ENCODE measurements around the gene BBIP1. TPM values are rescaled to one million over a fixed set of nuclear protein-coding genes. Genes with fewer than 3 reads are reported as not detected.
A peak's percentile ranks its signal among the peaks of the same experiment; 100 is the strongest.

The BBIP1 gene
- polyA plus RNA-seq, 3 donors = 16.2 to 41.1 (median 26.6) TPM

DNA sequence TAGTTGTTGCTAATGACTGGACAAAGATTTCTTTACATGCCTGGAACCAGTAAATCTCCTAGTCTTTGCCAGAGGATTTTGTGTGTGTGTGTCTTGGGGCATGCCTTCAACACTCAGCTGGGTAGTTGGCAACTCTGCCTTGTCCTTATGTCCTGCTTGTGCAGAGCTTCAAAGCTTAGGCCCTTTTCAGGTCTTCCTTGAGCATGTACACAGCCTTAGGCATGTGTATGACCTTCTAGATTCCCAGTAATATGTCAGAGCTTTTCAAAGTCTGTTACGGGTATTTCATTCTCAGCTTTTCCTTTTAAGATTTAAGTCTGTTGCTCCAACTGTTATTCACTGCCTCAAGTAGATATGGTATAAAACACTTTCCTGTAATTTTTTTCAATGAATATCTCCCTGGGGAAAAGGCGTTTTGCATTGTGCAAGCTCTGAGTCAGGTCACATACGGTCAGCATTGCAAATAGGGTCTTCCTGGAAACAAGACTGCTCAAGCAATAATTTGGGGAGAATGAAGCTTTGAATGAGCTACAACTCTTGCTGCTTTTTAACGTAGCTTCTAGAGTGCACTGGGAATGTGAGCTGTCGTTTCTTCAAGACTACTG is 25.9 kb upstream of the BBIP1 start:
- Histone ChIP-seq H2AFZ (ENCODE audit: insufficient read depth, low read depth, low read length, poor library complexity, severe bottlenecking) (no peak overlapping the region), H3K27me3 (ENCODE audit: control insufficient read depth in 2 of 2, insufficient read depth in 2 of 2, low read length in 2 of 2) (no peaks in the 10 kb centered on the region), H3K4me1 (ENCODE audit: control insufficient read depth in 1 of 2, insufficient read depth in 2 of 2, low read length in 2 of 2) (no peaks in the 10 kb centered on the region), H3K79me2 (ENCODE audit: insufficient read depth, low read length) (peaks cover 100% of the 10 kb centered on the region), H4K20me1 (ENCODE audit: insufficient read depth, low read length) (peaks cover 100% of the 10 kb centered on the region), H3K9ac (ENCODE audit: insufficient read depth, low read length, poor library complexity, severe bottlenecking) (no peak overlapping the region), H3K4me2 (replicated peaks; ENCODE audit: extremely low read depth, low read length, poor library complexity, severe bottlenecking) (no peak overlapping the region), H3K27ac (ENCODE audit: low read depth in 1 of 2, low read length in 2 of 2) (no peak overlapping the region), H3K9me3 (replicated peaks in 1 of 2; ENCODE audit: control insufficient read depth in 1 of 2, insufficient read depth in 1 of 2, low read length in 2 of 2) (no peaks in the 10 kb centered on the region), H3K36me3 (replicated peaks in 1 of 2; ENCODE audit: control insufficient read depth in 1 of 2, insufficient read depth in 2 of 2, low read length in 2 of 2) (peaks cover 2 to 46% of the 10 kb centered on the region in 2 donors), H3K4me3 (replicated peaks in 1 of 3; ENCODE audit: low read depth in 2 of 3, low read length in 3 of 3) (no peak overlapping the region)
- Mint-ChIP-seq H3K27ac (peak overlapping the region in 1 of 7 donors; percentile 47), H3K36me3 (peaks cover 55 to 60% of the 10 kb centered on the region in 2 donors), H3K4me3 (no peak overlapping the region), H3K9me3 (peaks cover 0 to 2% (median 0%) of the 10 kb centered on the region in 7 donors), H3K4me1 (peaks cover 26% of the 10 kb centered on the region), H3K27me3 (ENCODE audit: low read depth in 3 of 3) (no peaks in the 10 kb centered on the region)
- intact Hi-C loops (cut with micrococcal nuclease) = no loop called here
- DNase-seq = no peak
- TF ChIP-seq, protein P1, sequence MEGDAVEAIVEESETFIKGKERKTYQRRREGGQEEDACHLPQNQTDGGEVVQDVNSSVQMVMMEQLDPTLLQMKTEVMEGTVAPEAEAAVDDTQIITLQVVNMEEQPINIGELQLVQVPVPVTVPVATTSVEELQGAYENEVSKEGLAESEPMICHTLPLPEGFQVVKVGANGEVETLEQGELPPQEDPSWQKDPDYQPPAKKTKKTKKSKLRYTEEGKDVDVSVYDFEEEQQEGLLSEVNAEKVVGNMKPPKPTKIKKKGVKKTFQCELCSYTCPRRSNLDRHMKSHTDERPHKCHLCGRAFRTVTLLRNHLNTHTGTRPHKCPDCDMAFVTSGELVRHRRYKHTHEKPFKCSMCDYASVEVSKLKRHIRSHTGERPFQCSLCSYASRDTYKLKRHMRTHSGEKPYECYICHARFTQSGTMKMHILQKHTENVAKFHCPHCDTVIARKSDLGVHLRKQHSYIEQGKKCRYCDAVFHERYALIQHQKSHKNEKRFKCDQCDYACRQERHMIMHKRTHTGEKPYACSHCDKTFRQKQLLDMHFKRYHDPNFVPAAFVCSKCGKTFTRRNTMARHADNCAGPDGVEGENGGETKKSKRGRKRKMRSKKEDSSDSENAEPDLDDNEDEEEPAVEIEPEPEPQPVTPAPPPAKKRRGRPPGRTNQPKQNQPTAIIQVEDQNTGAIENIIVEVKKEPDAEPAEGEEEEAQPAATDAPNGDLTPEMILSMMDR (IDR thresholded peaks at IDR 0.05) = no peak
- WGBS (ENCODE audit: insufficient coverage) = 60% methylated on average over 3 of the region's 5 CpGs

GRCh38 chr10:110939419-110939818 is 20.4 kb upstream of the BBIP1 start:
- no CpG with 5 or more reads among the region's 4 CpGs for WGBS (ENCODE audit: insufficient coverage)
- Mint-ChIP-seq H3K27me3 (ENCODE audit: low read depth in 3 of 3) (no peaks in the 10 kb centered on the region), H3K4me1 (peaks cover 15% of the 10 kb centered on the region), H3K27ac (no peak overlapping the region), H3K36me3 (peaks cover 39 to 53% of the 10 kb centered on the region in 2 donors), H3K4me3 (no peak overlapping the region), H3K9me3 (peaks cover 0 to 3% (median 0%) of the 10 kb centered on the region in 7 donors)
- peaks cover 100% of the 10 kb centered on the region for H3K79me2 ChIP-seq (ENCODE audit: insufficient read depth, low read length)
- H3K4me3 ChIP-seq (replicated peaks in 1 of 3; ENCODE audit: low read depth in 2 of 3, low read length in 3 of 3) = no peak overlapping the region
- intact Hi-C loops (cut with micrococcal nuclease) = no loop called here
- H3K27me3 ChIP-seq (ENCODE audit: control insufficient read depth in 2 of 2, insufficient read depth in 2 of 2, low read length in 2 of 2) = no peaks in the 10 kb centered on the region
- H2AFZ ChIP-seq (ENCODE audit: insufficient read depth, low read depth, low read length, poor library complexity, severe bottlenecking) = no peak overlapping the region
- H3K4me2 ChIP-seq (replicated peaks; ENCODE audit: extremely low read depth, low read length, poor library complexity, severe bottlenecking) = no peak overlapping the region
- DNase-seq = no peak
- H3K27ac ChIP-seq (ENCODE audit: low read depth in 1 of 2, low read length in 2 of 2) = no peak overlapping the region
- H3K36me3 ChIP-seq (replicated peaks in 1 of 2; ENCODE audit: control insufficient read depth in 1 of 2, insufficient read depth in 2 of 2, low read length in 2 of 2) = peaks cover 2 to 41% of the 10 kb centered on the region in 2 donors
- TF ChIP-seq, protein P1 (IDR thresholded peaks at IDR 0.05) = no peak
- no peaks in the 10 kb centered on the region for H3K4me1 ChIP-seq (ENCODE audit: control insufficient read depth in 1 of 2, insufficient read depth in 2 of 2, low read length in 2 of 2)
- H3K9ac ChIP-seq (ENCODE audit: insufficient read depth, low read length, poor library complexity, severe bottlenecking) = no peak overlapping the region
- no peaks in the 10 kb centered on the region for H3K9me3 ChIP-seq (replicated peaks in 1 of 2; ENCODE audit: control insufficient read depth in 1 of 2, insufficient read depth in 1 of 2, low read length in 2 of 2)
- H4K20me1 ChIP-seq (ENCODE audit: insufficient read depth, low read length) = peaks cover 100% of the 10 kb centered on the region

All from CD14-positive monocyte (primary cell).